ENCODE results near the gene HMOX2.

DNA sequence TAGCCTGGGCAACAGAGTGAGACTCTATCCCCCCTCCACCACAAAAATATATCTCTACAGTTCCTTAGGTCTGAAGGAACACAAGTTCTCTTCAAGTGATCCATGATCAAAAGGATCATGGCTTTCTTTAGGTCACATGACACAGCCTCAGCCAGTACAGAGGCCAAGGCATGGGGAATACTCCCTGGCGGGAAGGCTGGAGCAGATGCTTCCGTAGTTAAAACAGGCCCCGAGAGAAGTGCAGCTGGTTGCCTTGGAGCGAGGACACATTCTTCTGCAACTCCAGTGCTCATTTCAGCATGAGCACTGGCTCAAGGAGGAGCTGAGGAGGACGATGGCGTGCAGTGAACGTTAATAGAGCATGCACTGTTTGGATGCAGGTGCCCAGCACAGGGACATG lies 48.9 kb downstream of the HMOX2 start:
- TF ChIP-seq, protein P1, sequence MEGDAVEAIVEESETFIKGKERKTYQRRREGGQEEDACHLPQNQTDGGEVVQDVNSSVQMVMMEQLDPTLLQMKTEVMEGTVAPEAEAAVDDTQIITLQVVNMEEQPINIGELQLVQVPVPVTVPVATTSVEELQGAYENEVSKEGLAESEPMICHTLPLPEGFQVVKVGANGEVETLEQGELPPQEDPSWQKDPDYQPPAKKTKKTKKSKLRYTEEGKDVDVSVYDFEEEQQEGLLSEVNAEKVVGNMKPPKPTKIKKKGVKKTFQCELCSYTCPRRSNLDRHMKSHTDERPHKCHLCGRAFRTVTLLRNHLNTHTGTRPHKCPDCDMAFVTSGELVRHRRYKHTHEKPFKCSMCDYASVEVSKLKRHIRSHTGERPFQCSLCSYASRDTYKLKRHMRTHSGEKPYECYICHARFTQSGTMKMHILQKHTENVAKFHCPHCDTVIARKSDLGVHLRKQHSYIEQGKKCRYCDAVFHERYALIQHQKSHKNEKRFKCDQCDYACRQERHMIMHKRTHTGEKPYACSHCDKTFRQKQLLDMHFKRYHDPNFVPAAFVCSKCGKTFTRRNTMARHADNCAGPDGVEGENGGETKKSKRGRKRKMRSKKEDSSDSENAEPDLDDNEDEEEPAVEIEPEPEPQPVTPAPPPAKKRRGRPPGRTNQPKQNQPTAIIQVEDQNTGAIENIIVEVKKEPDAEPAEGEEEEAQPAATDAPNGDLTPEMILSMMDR (IDR thresholded peaks at IDR 0.05): no peak
- TF ChIP-seq POLR2A (IDR thresholded peaks at IDR 0.05) (no peak), POLR2AphosphoS5 (IDR thresholded peaks at IDR 0.05; ENCODE audit: insufficient read depth in 1 of 2, low read depth in 1 of 2) (no peak)

All from vagina (tissue), 2 donors.